HepG2 (cell line): ENCODE results near the gene ANKRD12. TPM values are rescaled to one million over a fixed set of nuclear protein-coding genes. Genes with fewer than 3 reads are reported as not detected.
A peak's percentile ranks its signal among the peaks of the same experiment; 100 is the strongest.

ENCODE experiments used
- DR1 ChIP-seq: sonication (generic); formaldehyde crosslinking; IDR thresholded peaks from 2 replicates; pipeline ENCODE4 v1.8.0; 2021; ENCODE audit warnings: mild to moderate bottlenecking, missing genetic modification reagents, inconsistent platforms
- IKZF5 ChIP-seq: IDR thresholded peaks from 2 replicates; pipeline ENCODE4 v1.6.1; 2018; ENCODE audit warnings: missing genetic modification reagents, mild to moderate bottlenecking, missing compliant biosample characterization
- MTA1 ChIP-seq: sonication (generic); formaldehyde crosslinking; IDR thresholded peaks from 2 replicates; pipeline ENCODE4 v1.4.0; 2020; ENCODE audit warnings: missing genetic modification reagents, mild to moderate bottlenecking, borderline replicate concordance
- NCOA5 ChIP-seq: sonication (generic); formaldehyde crosslinking; IDR thresholded peaks from 2 replicates; pipeline ENCODE4 v1.4.0; 2020; ENCODE audit warnings: missing genetic modification reagents
- RNF2 ChIP-seq: fragments of 450-650 bp; conservative IDR thresholded peaks from 2 replicates; pipeline ENCODE4 v1.6.1; 2016; ENCODE audit warnings: low read depth
- TFDP1 ChIP-seq: IDR thresholded peaks from 2 replicates; pipeline ENCODE4 v1.6.1; 2016; ENCODE audit warnings: missing compliant biosample characterization, missing genetic modification reagents, borderline replicate concordance
- TRAFD1 ChIP-seq: sonication (generic); formaldehyde crosslinking; IDR thresholded peaks from 2 replicates; pipeline ENCODE4 v1.5.1; 2020; ENCODE audit warnings: missing genetic modification reagents, mild to moderate bottlenecking, borderline replicate concordance
- ZBTB37 ChIP-seq: sonication (generic); formaldehyde crosslinking; IDR thresholded peaks from 2 replicates; pipeline ENCODE4 v1.4.0; 2020; ENCODE audit warnings: mild to moderate bottlenecking, missing genetic modification reagents
- ZMYM4 ChIP-seq: sonication (generic); formaldehyde crosslinking; IDR thresholded peaks from 2 replicates; pipeline ENCODE4 v1.8.1; 2023; ENCODE audit warnings: mild to moderate bottlenecking, missing genetic modification reagents
- ZNF558 ChIP-seq: sonication (generic); formaldehyde crosslinking; IDR thresholded peaks from 2 replicates; pipeline ENCODE4 v1.9.0; 2022; ENCODE audit warnings: mild to moderate bottlenecking, missing genetic modification reagents, borderline replicate concordance
- ZNF691 ChIP-seq: sonication (generic); formaldehyde crosslinking; IDR thresholded peaks from 2 replicates; pipeline ENCODE4 v1.4.0; 2020; ENCODE audit warnings: missing genetic modification reagents, low read depth, mild to moderate bottlenecking, borderline replicate concordance
- ZNF891 ChIP-seq: sonication (generic); formaldehyde crosslinking; IDR thresholded peaks from 2 replicates; pipeline ENCODE4 v1.5.0; 2020; ENCODE audit warnings: mild to moderate bottlenecking, missing genetic modification reagents
- ZSCAN31 ChIP-seq: sonication (generic); formaldehyde crosslinking; IDR thresholded peaks from 2 replicates; pipeline ENCODE4 v1.5.0; 2020; ENCODE audit warnings: low read depth, mild to moderate bottlenecking, missing genetic modification reagents
- polyA plus RNA-seq, 8 experiments: library from polyadenylated mRNA; depleted of rRNA in 3 of 8; stranded (reverse) in 7 of 8; unstranded in 1 of 8; fragments of >200 nt; fragmentation: Illumina TruSeq in 4 of 8; extraction: Trizol in 4 of 8; gene quantifications; 2 replicates each; pipeline versions ENCODE4 v1.2.1 to v1.2.3, GENCODE V29; 2011 to 2016; ENCODE audit warnings: low read depth in 4 of 8, missing spikeins in 1 of 8, mixed read lengths in 1 of 8; ENCODE audit not compliant: insufficient read depth in 1 of 8
- total RNA-seq, 5 experiments: library from RNA; depleted of rRNA; stranded (reverse); fragments of >200 nt; fragmentation: Illumina TruSeq; extraction: Trizol; gene quantifications; 2 replicates each; pipeline ENCODE4 v1.2.3, GENCODE V29; 2016; ENCODE audit warnings: low read depth in 1 of 5

Gene ANKRD12
- total and polyA plus RNA-seq, 2 of the 13 experiments (the other 11 are each of a cell fraction or from before 2014, with no cell fraction given): 6.0 to 23.2 TPM

- TF ChIP-seq IKZF5 (0 out of 2 replicates have a peak, but pooled peaks have one; percentile 33), TRAFD1 (no peak), ZMYM4 (CRISPR knock-in tag) (peak; percentile 54), MTA1 (CRISPR knock-in tag) (peak; percentile 50; the same call in 1 of the 2 replicates), ZNF891 (CRISPR knock-in tag) (peak; percentile 12; the same call in 1 of the 2 replicates), DR1 (CRISPR knock-in tag) (no peak), ZBTB37 (CRISPR knock-in tag) (no peak), ZSCAN31 (CRISPR knock-in tag) (no peak; the same call in 1 of the 2 replicates), NCOA5 (CRISPR knock-in tag) (no peak), ZNF691 (CRISPR knock-in tag) (no peak), TFDP1 (0 out of 2 replicates have a peak, but pooled peaks have one; percentile 32), RNF2 (peak; percentile 66; the same call in 1 of the 2 replicates), ZNF558 (CRISPR knock-in tag) (no peak)
Measured at GRCh38 chr18:9333441-9334328, 197.1 kb downstream of the ANKRD12 start (continued).
